GM12878 (cell line): ENCODE results near the gene CHD9. TPM values are rescaled to one million over a fixed set of nuclear protein-coding genes. Genes with fewer than 3 reads are reported as not detected.

Source experiments
- ATAC-seq: fragments of 200-7000 bp; cut with Tn5 transposase; 3 replicates; pipeline ENCODE4 v1.9.1; 2020; ENCODE audit warnings: mild to moderate bottlenecking, moderate library complexity
- BruUV-seq: library from RNA; stranded (reverse); fragments of 400-500 nt; replicated peaks from 2 replicates; lab custom pipeline; 2021; lab: Mats Ljungman, UMichigan
- CTCF ChIA-PET: fragments of 300-600 bp; sonication (Branson Sonifier 250); formaldehyde crosslinking; extraction: SDS; loops from one replicate; lab custom pipeline; 2021; ENCODE audit warnings: inconsistent platforms; lab: Yijun Ruan, JAX
- POLR2A ChIA-PET: fragments of 350-600 bp; formaldehyde crosslinking; extraction: SDS; loops from one replicate; lab custom pipeline; 2021; ENCODE audit warnings: inconsistent platforms; lab: Charles Lee
- RAD21 ChIA-PET: fragments of 300-600 bp; sonication (Branson Sonifier 250); formaldehyde crosslinking; loops from one replicate; lab custom pipeline; 2023; ENCODE audit warnings: antibody characterized with exemption; ENCODE audit not compliant: unreplicated experiment; lab: Charles Lee
- SMC1A ChIA-PET: fragments of 300-600 bp; sonication (Branson Sonifier 250); formaldehyde crosslinking; loops from one replicate; lab custom pipeline; 2023; ENCODE audit not compliant: unreplicated experiment, uncharacterized antibody; lab: Charles Lee
- DNase-seq: peaks from one replicate; pipeline ENCODE4 v3.0.0-alpha.2; 2011; ENCODE audit warnings: low read depth, low spot score
- FAIRE-seq: peaks from 3 replicates; lab custom pipeline; 2011; peaks lifted over from hg19 to GRCh38; lab: Jason Lieb, UNC
- H2AFZ ChIP-seq: 2 replicates; pipeline ENCODE4 v1.6.0; 2011; ENCODE audit warnings: low read depth, low read length, control low read depth; ENCODE audit not compliant: control insufficient read depth
- H3K27ac ChIP-seq: 2 replicates; pipeline ENCODE4 v1.5.1; 2011; ENCODE audit warnings: control low read depth; ENCODE audit not compliant: control insufficient read depth, insufficient read depth
- H3K27me3 ChIP-seq, 2 experiments: replicated peaks in 1 of 2; 2 replicates each; pipeline versions ENCODE4 v1.6.0 to v1.6.1; 2011; ENCODE audit warnings: low read length in 1 of 2; ENCODE audit not compliant: control insufficient read depth in 2 of 2, insufficient read depth in 2 of 2
- H3K36me3 ChIP-seq, 2 experiments: 2 replicates each; pipeline ENCODE4 v1.5.1; 2011; ENCODE audit warnings: low read length in 1 of 2; ENCODE audit not compliant: control insufficient read depth in 2 of 2, insufficient read depth in 2 of 2
- H3K4me1 ChIP-seq: 2 replicates; pipeline ENCODE4 v1.6.1; 2011; ENCODE audit warnings: mild to moderate bottlenecking, low read length, moderate library complexity, mixed read lengths; ENCODE audit not compliant: control insufficient read depth, insufficient read depth
- H3K4me2 ChIP-seq: 2 replicates; pipeline ENCODE4 v1.6.0; 2011; ENCODE audit warnings: control low read depth; ENCODE audit not compliant: control insufficient read depth, insufficient read depth
- H3K4me3 ChIP-seq: fragments of 200-600 bp; sonication (generic); 2 replicates; pipeline ENCODE4 v1.5.1; 2016
- H3K79me2 ChIP-seq: 2 replicates; pipeline ENCODE4 v1.6.0; 2011; ENCODE audit warnings: low read length; ENCODE audit not compliant: control insufficient read depth, insufficient read depth
- H3K9ac ChIP-seq: 2 replicates; pipeline ENCODE4 v1.8.0; 2011; ENCODE audit warnings: low read length, control low read depth, mixed read lengths; ENCODE audit not compliant: control insufficient read depth, insufficient read depth
- H3K9me3 ChIP-seq: replicated peaks from 3 replicates; pipeline ENCODE4 v1.5.1; 2011; ENCODE audit warnings: mild to moderate bottlenecking, low read length; ENCODE audit not compliant: control insufficient read depth, insufficient read depth
- H4K20me1 ChIP-seq: 2 replicates; pipeline ENCODE4 v1.6.0; 2011; ENCODE audit not compliant: control insufficient read depth, insufficient read depth
- CEBPB ChIP-seq, 2 experiments: fragments of 150-350 bp in 1 of 2; IDR thresholded peaks; 2 replicates each; pipeline ENCODE4 v1.6.1; 2012 to 2014; ENCODE audit warnings: low read depth in 2 of 2, low read length in 2 of 2, borderline replicate concordance in 1 of 2, inconsistent platforms in 1 of 2
- CREB1 ChIP-seq: IDR thresholded peaks from 2 replicates; pipeline ENCODE4 v1.6.1; 2012; ENCODE audit warnings: low read depth, mild to moderate bottlenecking, inconsistent platforms
- GATAD2B ChIP-seq: fragments of 450-650 bp; conservative IDR thresholded peaks from 2 replicates; pipeline ENCODE4 v1.6.1; 2017; ENCODE audit warnings: low read depth, mild to moderate bottlenecking, moderate library complexity
- IKZF2 ChIP-seq, 2 experiments: fragments of 450-650 bp; IDR thresholded peaks; 2 replicates each; pipeline ENCODE4 v1.6.1; 2017; ENCODE audit warnings: mild to moderate bottlenecking in 2 of 2, moderate library complexity in 2 of 2
- RAD51 ChIP-seq: fragments of 450-650 bp; IDR thresholded peaks from 2 replicates; pipeline ENCODE4 v1.6.1; 2016; ENCODE audit warnings: moderate library complexity, mild to moderate bottlenecking, inconsistent platforms
- RFX5 ChIP-seq: IDR thresholded peaks from 2 replicates; pipeline ENCODE4 v1.6.1; 2011; ENCODE audit warnings: low read depth, low read length, improper control_type of control experiment
- ZNF207 ChIP-seq: fragments of 450-650 bp; IDR thresholded peaks from 2 replicates; pipeline ENCODE4 v1.6.1; 2014; ENCODE audit warnings: antibody characterized with exemption, mild to moderate bottlenecking, borderline replicate concordance
- WGBS: methylation state at CpG from one replicate; pipeline ENCODE4 v1.1.6; 2016; ENCODE audit warnings: low lambda C conversion rate; ENCODE audit not compliant: insufficient replicate concordance, insufficient coverage; ENCODE audit errors: missing lambda C conversion rate; 5-methylcytosine and 5-hydroxymethylcytosine counted together
- in situ Hi-C: fragments of 300-500 bp; cut with MboI; formaldehyde crosslinking; loops from 9 replicates; pipeline ENCODE4 v1.14.3; 2018; ENCODE audit warnings: mixed read lengths
- intact Hi-C: fragments of 100-400 bp; cut with micrococcal nuclease; formaldehyde crosslinking; loops from one replicate; pipeline ENCODE4 v1.14.2; 2022; ENCODE audit not compliant: unreplicated experiment
- polyA plus RNA-seq, 11 experiments: library from polyadenylated mRNA; depleted of rRNA in 4 of 11; unstranded in 6 of 11; stranded (reverse) in 5 of 11; fragments of >200 nt; fragmentation: Nextera tagmentation in 4 of 11; fragmentation: Illumina TruSeq in 1 of 11; extraction: Ambion mirVana in 4 of 11; extraction: Trizol in 1 of 11; gene quantifications; 1 replicate in 1 of 11; 2 replicates in 10 of 11; pipeline versions ENCODE4 v1.2.1 to v1.2.3, GENCODE V29; 2011 to 2016; ENCODE audit warnings: inconsistent platforms in 2 of 11, missing spikeins in 2 of 11, low read depth in 1 of 11
- total RNA-seq, 4 experiments: library from RNA; depleted of rRNA in 3 of 4; stranded (reverse); fragments of >200 nt in 3 of 4; fragmentation: Illumina TruSeq in 1 of 4; extraction: Trizol in 1 of 4; gene quantifications; 2 replicates each; pipeline versions ENCODE4 v1.2.1 to v1.2.3, GENCODE V29; 2013 to 2021
- TF ChIP-seq, protein P1 (sequence below): fragments of 150-350 bp; IDR thresholded peaks from 2 replicates; pipeline ENCODE4 v1.6.1; 2014; ENCODE audit warnings: mild to moderate bottlenecking, low read depth, low read length
- TF ChIP-seq, protein P2 (sequence below): fragments of 450-650 bp; IDR thresholded peaks from 2 replicates; pipeline ENCODE4 v1.6.1; 2017; ENCODE audit warnings: mild to moderate bottlenecking
- TF ChIP-seq, protein P3 (sequence below): IDR thresholded peaks from 2 replicates; pipeline ENCODE4 v1.6.1; 2012; ENCODE audit warnings: low read depth, low read length, improper control_type of control experiment

Gene CHD9
- total and polyA plus RNA-seq, 10 of the 15 experiments (the other 5 are each of a cell fraction or from before 2014, with no cell fraction given), result 29.2 to 95.7 (median 54.3) TPM

DNA sequence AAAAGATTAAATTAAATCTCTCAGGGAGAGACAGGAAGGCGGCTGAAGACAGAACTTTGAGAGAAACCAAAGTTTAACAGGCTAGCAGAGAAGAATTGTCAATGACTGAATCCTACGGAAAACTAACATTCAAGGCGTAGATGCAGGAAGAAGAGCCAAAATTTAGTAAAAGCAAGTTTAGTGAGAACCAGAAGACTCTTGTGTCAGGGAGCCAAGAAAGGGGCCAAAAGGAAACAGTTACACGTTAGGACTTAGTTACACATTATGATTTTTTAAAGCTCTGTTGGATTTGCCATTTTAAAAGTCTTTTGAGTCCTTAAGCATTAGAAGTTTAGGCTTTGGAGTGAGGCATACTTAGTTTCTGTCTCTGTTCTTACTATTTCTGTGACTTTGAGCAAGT is 164.6 kb downstream of the CHD9 start:
- 70% methylated on average over 4 of the region's 4 CpGs for WGBS
- Histone ChIP-seq H3K4me3 (no peak overlapping the region), H3K27me3 (no peaks in the 10 kb centered on the region), H4K20me1 (no peaks in the 10 kb centered on the region), H3K27ac (peak overlapping the region; percentile 13; the same call in 1 of the 2 replicates), H3K9me3 (no peaks in the 10 kb centered on the region), H3K4me2 (peak overlapping the region; percentile 47; the same call in 1 of the 2 replicates), H3K36me3 (peaks cover 0 to 3% of the 10 kb centered on the region in 2 experiments; a peak in 1 of 4 replicates), H3K9ac (no peak overlapping the region), H2AFZ (no peak overlapping the region), H3K79me2 (peaks cover 64% of the 10 kb centered on the region), H3K4me1 (peaks cover 18% of the 10 kb centered on the region; the same call in 1 of the 2 replicates)
- ATAC-seq, result no peak; the same call in 2 of the 3 replicates
- ChIA-PET SMC1A (interaction anchor here (1.0 to 2.8 kb wide), 6 partner anchors 8 to 238 kb away, joined by 3 to 23 read pairs (median 8); partner anchors contain the start of gene CHD9), CTCF (interaction anchor here (0.6 to 6.6 kb wide), 5 partner anchors 11 to 164 kb away, joined by 3 to 33 read pairs (median 4); partner anchors contain the start of gene CHD9), POLR2A (interaction anchor here (1.1 kb wide), 1 partner anchor 164 kb away, joined by 4 read pairs; the partner anchor contains the start of gene CHD9), RAD21 (interaction anchor here (1.1 to 2.3 kb wide), 3 partner anchors 10 to 164 kb away, joined by 3 to 6 read pairs (median 4); partner anchors contain the start of gene CHD9)
- TF ChIP-seq IKZF2 (IDR thresholded peaks at IDR 0.05) (no peak), RFX5 (no peak), GATAD2B (no peak), ZNF207 (no peak), CEBPB (IDR thresholded peaks at IDR 0.05; ENCODE audit: borderline replicate concordance in 1 of 2, low read depth in 2 of 2, low read length in 2 of 2) (no peak), CREB1 (no peak), RAD51 (no peak)
- TF ChIP-seq, protein P1, sequence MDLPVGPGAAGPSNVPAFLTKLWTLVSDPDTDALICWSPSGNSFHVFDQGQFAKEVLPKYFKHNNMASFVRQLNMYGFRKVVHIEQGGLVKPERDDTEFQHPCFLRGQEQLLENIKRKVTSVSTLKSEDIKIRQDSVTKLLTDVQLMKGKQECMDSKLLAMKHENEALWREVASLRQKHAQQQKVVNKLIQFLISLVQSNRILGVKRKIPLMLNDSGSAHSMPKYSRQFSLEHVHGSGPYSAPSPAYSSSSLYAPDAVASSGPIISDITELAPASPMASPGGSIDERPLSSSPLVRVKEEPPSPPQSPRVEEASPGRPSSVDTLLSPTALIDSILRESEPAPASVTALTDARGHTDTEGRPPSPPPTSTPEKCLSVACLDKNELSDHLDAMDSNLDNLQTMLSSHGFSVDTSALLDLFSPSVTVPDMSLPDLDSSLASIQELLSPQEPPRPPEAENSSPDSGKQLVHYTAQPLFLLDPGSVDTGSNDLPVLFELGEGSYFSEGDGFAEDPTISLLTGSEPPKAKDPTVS, result no peak
- TF ChIP-seq, protein P2, sequence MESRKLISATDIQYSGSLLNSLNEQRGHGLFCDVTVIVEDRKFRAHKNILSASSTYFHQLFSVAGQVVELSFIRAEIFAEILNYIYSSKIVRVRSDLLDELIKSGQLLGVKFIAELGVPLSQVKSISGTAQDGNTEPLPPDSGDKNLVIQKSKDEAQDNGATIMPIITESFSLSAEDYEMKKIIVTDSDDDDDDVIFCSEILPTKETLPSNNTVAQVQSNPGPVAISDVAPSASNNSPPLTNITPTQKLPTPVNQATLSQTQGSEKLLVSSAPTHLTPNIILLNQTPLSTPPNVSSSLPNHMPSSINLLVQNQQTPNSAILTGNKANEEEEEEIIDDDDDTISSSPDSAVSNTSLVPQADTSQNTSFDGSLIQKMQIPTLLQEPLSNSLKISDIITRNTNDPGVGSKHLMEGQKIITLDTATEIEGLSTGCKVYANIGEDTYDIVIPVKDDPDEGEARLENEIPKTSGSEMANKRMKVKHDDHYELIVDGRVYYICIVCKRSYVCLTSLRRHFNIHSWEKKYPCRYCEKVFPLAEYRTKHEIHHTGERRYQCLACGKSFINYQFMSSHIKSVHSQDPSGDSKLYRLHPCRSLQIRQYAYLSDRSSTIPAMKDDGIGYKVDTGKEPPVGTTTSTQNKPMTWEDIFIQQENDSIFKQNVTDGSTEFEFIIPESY, result no peak
- TF ChIP-seq, protein P3, sequence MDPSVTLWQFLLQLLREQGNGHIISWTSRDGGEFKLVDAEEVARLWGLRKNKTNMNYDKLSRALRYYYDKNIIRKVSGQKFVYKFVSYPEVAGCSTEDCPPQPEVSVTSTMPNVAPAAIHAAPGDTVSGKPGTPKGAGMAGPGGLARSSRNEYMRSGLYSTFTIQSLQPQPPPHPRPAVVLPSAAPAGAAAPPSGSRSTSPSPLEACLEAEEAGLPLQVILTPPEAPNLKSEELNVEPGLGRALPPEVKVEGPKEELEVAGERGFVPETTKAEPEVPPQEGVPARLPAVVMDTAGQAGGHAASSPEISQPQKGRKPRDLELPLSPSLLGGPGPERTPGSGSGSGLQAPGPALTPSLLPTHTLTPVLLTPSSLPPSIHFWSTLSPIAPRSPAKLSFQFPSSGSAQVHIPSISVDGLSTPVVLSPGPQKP, result no peak
- in situ Hi-C loops (loop anchor here (5.0 kb wide), 1 partner anchor 157 kb away; no protein-coding TSS in a partner anchor), intact Hi-C loops (no loop called here)
- no peak for DNase-seq
- FAIRE-seq, result no peak
- BruUV-seq, result no TSS peak
